BLaER1 (cell line): ENCODE data around the gene CCDC47.

Source experiments
- H3K27ac ChIP-seq: shearing (Covaris generic); formaldehyde crosslinking; 2 replicates; pipeline ENCODE4 v1.8.1; 2022
- H3K27me3 ChIP-seq: shearing (Covaris generic); formaldehyde crosslinking; 2 replicates; pipeline ENCODE4 v1.8.1; 2022
- H3K36me3 ChIP-seq: shearing (Covaris generic); formaldehyde crosslinking; 2 replicates; pipeline ENCODE4 v1.8.1; 2022
- H3K4me1 ChIP-seq: shearing (Covaris generic); formaldehyde crosslinking; 2 replicates; pipeline ENCODE4 v1.8.1; 2022
- H3K4me2 ChIP-seq: shearing (Covaris generic); formaldehyde crosslinking; 2 replicates; pipeline ENCODE4 v1.8.1; 2022
- H3K4me3 ChIP-seq: shearing (Covaris generic); formaldehyde crosslinking; 2 replicates; pipeline ENCODE4 v1.8.1; 2022
- H3K9ac ChIP-seq: shearing (Covaris generic); formaldehyde crosslinking; 2 replicates; pipeline ENCODE4 v1.8.1; 2022
- H3K9me3 ChIP-seq: shearing (Covaris generic); formaldehyde crosslinking; 2 replicates; pipeline ENCODE4 v1.8.1; 2022
- H4K20me1 ChIP-seq: shearing (Covaris generic); formaldehyde crosslinking; 2 replicates; pipeline ENCODE4 v1.8.1; 2022
- Cebpa-rat ChIP-seq: shearing (Covaris generic); IDR thresholded peaks from 2 replicates; pipeline ENCODE4 v1.8.1; 2022

CCDC47 gene, protein sequence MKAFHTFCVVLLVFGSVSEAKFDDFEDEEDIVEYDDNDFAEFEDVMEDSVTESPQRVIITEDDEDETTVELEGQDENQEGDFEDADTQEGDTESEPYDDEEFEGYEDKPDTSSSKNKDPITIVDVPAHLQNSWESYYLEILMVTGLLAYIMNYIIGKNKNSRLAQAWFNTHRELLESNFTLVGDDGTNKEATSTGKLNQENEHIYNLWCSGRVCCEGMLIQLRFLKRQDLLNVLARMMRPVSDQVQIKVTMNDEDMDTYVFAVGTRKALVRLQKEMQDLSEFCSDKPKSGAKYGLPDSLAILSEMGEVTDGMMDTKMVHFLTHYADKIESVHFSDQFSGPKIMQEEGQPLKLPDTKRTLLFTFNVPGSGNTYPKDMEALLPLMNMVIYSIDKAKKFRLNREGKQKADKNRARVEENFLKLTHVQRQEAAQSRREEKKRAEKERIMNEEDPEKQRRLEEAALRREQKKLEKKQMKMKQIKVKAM

DNA sequence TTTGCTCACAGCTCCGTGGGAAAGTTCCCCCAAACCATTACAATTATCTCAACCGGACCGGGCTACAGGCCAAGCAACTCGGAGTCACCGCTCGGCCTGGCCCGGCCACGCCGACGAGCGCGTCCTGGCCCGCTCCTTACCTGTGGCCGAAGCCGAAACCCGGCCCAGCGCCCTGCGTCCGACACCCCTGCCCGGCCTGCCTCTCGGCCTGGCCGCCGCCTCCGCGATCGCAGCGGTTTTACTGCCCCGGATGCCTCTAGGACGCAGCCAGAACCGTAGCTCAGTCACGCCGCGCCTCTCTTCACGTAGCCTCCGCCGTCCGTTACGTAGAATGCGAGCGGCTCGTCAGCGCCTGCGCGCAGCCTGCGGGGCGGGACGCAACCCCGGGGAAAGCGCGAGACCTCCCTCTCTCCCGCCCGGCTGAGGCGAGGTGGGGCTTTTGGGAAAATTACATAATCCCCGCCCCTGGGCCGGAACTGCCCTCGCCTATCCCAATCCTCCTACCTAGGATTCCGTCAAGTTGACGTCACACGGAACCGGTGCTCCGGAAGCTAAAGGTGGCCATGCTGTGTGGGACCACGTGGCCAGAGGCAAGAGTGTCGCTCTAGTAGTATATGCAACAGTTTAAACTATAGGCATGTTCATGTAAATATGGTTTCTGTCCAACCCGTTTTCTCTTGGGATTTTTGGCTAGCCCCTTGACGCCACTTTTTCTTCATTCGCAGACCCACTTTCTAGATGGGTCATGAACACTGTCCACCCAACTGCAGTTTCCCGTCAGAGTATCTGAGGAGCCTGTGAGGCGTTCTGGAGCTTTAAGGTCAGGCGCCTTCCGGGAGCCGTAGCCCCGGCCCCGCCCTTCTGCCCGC, at the start of gene CCDC47:
TSS of gene CCDC47 (minus strand) at position 326 of the 869 bp plus-strand sequence. CDS start 7,422 bp downstream, outside the sequence.
- H3K27ac ChIP-seq, result peak within 1 kb of the TSS; percentile 95
- H3K9me3 ChIP-seq, result no peaks in the 10 kb centered on the region
- H3K4me3 ChIP-seq, result peak within 1 kb of the TSS; percentile 91
- peak; percentile 78 for TF ChIP-seq Cebpa-rat
- peak within 1 kb of the TSS; percentile 97 for H3K4me2 ChIP-seq
- H4K20me1 ChIP-seq, result peaks cover 91% of the 10 kb centered on the region
- H3K9ac ChIP-seq, result peak within 1 kb of the TSS; percentile 97
- no peaks in the 10 kb centered on the region for H3K27me3 ChIP-seq
- peaks cover 53% of the 10 kb centered on the region for H3K4me1 ChIP-seq
- peaks cover 49% of the 10 kb centered on the region for H3K36me3 ChIP-seq

DNA sequence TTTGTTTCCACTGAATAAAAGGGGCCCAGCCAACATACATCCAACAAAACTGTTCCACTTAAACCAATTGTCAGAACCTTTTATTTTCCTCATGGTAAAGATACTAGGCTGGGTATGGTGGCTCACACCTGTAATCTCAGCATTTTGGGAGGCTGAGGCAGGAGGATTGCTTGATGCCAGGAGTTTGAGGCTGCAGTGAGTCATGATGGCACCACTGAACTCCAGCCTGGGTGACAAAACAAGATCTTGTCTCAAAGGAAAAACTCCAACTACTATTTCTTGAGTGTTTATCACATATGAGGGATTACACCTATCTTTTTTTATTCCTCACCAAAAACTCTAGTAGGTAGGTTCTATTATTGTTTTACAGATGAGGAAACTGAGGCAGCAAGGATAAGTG, 49.1 kb upstream of the CCDC47 start:
- Histone ChIP-seq H3K4me3 (no peak overlapping the region), H4K20me1 (peaks cover 64% of the 10 kb centered on the region), H3K4me2 (peak overlapping the region; percentile 89; the same call in 1 of the 2 replicates), H3K9ac (no peak overlapping the region), H3K27ac (no peak overlapping the region), H3K4me1 (peaks cover 82% of the 10 kb centered on the region), H3K36me3 (peaks cover 84% of the 10 kb centered on the region), H3K27me3 (no peaks in the 10 kb centered on the region), H3K9me3 (no peaks in the 10 kb centered on the region)
- TF ChIP-seq Cebpa-rat, result no peak

DNA sequence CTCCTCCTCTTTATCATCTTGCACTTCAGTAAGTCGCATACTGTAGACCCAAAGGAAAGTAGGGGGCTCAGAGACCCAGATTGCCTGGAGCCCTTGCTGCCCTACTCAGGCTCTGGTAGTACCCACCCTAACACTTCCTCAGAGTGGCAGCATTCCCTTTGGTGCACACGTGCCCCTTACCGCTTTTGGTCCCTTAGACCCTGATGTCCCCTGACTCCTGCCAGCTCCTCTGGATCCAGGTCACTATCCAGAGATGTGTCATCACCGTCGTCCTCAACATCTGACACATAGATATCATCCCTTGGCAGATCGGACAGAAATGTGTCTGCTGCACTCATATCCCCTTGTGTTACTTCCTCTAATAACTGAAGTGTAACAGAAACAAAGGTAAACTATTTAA, 48.4 kb upstream of the CCDC47 start:
- Histone ChIP-seq H3K9me3 (no peaks in the 10 kb centered on the region), H3K9ac (peak overlapping the region; percentile 56), H3K27me3 (no peaks in the 10 kb centered on the region), H3K4me3 (peak overlapping the region; percentile 47; the same call in 1 of the 2 replicates), H3K36me3 (peaks cover 91% of the 10 kb centered on the region), H3K4me1 (peaks cover 82% of the 10 kb centered on the region), H4K20me1 (peaks cover 67% of the 10 kb centered on the region), H3K27ac (peak overlapping the region; percentile 69), H3K4me2 (peak overlapping the region; percentile 89)
- no peak for TF ChIP-seq Cebpa-rat

DNA sequence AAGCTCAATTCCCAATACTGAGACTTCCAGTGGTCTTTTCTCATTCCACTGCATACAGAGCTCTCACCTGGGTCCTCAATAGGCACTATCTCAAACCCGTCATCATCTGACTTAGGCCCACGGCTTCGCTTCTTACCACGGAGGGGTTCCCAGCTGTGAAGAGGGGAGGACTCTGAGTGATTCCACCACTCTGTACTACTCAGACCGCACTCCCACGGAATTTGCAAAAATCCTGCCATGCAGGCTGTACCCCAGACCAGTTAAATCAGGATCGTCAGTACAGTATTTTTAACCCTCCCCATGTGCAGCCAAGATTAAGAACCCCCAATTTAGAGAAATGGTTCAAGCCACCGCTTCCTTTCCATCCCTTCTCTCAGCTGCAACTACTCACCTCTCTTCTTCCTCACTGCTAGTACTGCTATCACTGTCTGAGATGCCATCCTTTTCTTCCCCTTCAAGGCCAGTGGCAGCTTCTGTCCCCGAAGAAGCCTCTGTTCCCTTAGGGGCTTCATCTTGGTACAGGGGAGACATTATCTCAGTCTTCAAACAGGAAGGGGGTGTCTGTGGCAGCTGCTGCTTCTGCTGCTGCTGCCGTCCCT, 47.7 kb upstream of the CCDC47 start:
- Histone ChIP-seq H3K4me2 (peak overlapping the region; percentile 89), H3K36me3 (peaks cover 99% of the 10 kb centered on the region), H3K27ac (peak overlapping the region; percentile 69)

DNA sequence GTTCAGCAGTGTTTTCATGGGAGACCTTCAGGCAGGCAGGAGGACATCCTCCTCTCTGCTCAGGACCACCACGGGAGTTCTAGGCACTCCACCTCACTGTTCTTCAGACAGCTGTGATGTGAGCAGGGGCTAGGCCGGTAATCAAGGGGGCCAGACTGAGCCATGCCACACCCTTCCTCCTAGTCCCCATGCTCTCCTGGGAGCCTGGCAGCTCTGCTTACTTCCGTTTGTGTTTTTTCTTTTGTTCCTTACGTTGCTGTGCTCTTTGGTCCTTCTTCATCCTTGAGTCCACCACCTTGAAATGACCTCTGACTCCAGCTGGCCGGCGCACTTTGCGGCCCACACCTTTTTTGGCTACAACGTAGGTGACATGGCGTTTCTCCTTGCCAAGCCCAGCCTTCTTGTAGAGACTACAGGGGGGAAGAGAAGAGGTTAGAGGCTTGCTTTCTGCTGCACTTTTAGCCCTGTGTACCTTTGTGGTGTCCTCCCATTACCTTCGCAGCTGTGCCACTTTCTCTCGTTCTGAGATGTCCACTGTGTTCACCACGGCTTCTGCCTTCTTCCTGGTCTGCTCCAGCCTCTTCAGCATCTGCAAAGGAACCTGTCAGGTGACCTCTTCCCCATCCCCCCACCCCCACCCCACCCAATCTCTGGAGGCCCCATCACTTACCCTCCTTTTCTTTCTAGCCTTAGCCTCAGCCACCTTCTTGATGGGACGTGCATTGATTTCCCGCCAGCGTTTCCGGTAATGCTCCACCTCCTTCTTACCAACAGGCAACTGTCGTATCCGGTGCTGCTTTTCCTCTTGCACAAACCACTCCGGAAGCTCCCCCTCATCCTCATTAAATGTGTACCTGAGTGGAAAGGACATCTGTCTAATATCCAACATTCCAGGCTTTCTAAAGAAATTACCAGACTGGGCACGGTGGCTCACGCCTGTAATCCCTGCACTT, 46.5 kb upstream of the CCDC47 start:
- H3K36me3 ChIP-seq, result peaks cover 100% of the 10 kb centered on the region
- peaks cover 67% of the 10 kb centered on the region for H4K20me1 ChIP-seq
- H3K9ac ChIP-seq, result peak overlapping the region; percentile 60
- H3K4me2 ChIP-seq, result peak overlapping the region; percentile 89
- H3K9me3 ChIP-seq, result no peaks in the 10 kb centered on the region
- H3K27me3 ChIP-seq, result no peaks in the 10 kb centered on the region
- peak overlapping the region; percentile 54 for H3K4me3 ChIP-seq
- H3K4me1 ChIP-seq, result peaks cover 68% of the 10 kb centered on the region
- peak overlapping the region; percentile 82 for H3K27ac ChIP-seq
- TF ChIP-seq Cebpa-rat, result no peak

More for the DNA sequence above, 47.7 kb upstream of the CCDC47 start:
- Histone ChIP-seq H3K9me3 (no peaks in the 10 kb centered on the region), H3K4me3 (peak overlapping the region; percentile 47; the same call in 1 of the 2 replicates), H4K20me1 (peaks cover 66% of the 10 kb centered on the region), H3K4me1 (peaks cover 80% of the 10 kb centered on the region), H3K27me3 (no peaks in the 10 kb centered on the region), H3K9ac (peak overlapping the region; percentile 56)
- TF ChIP-seq Cebpa-rat, result no peak

DNA sequence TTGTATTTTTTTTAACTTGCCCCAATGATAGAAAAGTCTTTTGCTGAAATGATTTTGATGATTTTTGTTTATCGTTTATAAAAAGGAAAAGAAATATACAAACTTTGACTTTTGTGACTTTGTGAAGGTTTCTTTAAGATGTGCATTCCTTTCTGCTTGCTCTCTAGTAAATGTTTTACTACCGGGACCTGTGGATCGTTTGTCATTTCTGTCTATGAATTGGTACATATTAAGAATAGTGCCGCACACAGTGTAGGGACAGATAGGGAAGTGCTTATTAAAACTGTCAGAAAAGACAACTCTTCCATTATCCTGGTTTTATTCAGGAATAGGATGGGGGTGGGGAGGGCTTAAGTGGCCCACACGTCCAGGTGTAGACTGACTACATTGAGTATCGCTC, 45.7 kb upstream of the CCDC47 start:
- no peak for TF ChIP-seq Cebpa-rat
- H4K20me1 ChIP-seq, result peaks cover 67% of the 10 kb centered on the region
- peak overlapping the region; percentile 82 for H3K27ac ChIP-seq
- peak overlapping the region; percentile 89 for H3K4me2 ChIP-seq
- H3K36me3 ChIP-seq, result peaks cover 100% of the 10 kb centered on the region
- peak overlapping the region; percentile 60 for H3K9ac ChIP-seq
- peak overlapping the region; percentile 54 for H3K4me3 ChIP-seq
- peaks cover 60% of the 10 kb centered on the region for H3K4me1 ChIP-seq
- H3K27me3 ChIP-seq, result no peaks in the 10 kb centered on the region
- no peaks in the 10 kb centered on the region for H3K9me3 ChIP-seq

DNA sequence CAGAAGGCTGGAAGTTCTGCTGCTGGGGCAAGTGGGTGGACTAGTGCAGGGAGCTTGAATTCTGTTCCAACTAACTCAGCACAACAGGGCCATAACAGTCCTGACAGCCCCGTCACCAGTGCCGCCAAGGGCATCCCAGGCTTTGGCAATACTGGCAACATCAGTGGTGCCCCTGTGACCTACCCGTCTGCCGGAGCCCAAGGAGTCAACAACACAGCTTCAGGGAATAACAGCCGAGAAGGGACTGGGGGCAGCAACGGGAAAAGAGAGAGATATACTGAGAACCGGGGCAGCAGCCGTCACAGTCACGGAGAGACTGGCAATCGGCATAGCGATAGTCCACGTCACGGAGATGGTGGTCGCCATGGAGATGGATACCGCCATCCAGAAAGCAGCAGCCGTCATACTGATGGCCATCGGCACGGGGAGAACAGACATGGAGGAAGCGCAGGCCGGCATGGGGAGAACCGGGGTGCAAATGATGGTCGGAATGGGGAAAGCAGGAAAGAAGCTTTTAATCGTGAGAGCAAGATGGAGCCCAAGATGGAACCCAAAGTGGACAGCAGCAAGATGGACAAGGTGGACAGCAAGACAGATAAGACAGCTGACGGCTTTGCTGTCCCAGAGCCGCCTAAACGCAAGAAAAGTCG, 44.5 kb upstream of the CCDC47 start:
- H4K20me1 ChIP-seq, result peaks cover 64% of the 10 kb centered on the region
- no peaks in the 10 kb centered on the region for H3K9me3 ChIP-seq
- H3K27me3 ChIP-seq, result no peaks in the 10 kb centered on the region
- H3K27ac ChIP-seq, result no peak overlapping the region
- peaks cover 48% of the 10 kb centered on the region for H3K4me1 ChIP-seq
- H3K9ac ChIP-seq, result no peak overlapping the region
- H3K4me2 ChIP-seq, result peak overlapping the region; percentile 89; the same call in 1 of the 2 replicates
- H3K4me3 ChIP-seq, result no peak overlapping the region
- TF ChIP-seq Cebpa-rat, result no peak
- H3K36me3 ChIP-seq, result peaks cover 100% of the 10 kb centered on the region

DNA sequence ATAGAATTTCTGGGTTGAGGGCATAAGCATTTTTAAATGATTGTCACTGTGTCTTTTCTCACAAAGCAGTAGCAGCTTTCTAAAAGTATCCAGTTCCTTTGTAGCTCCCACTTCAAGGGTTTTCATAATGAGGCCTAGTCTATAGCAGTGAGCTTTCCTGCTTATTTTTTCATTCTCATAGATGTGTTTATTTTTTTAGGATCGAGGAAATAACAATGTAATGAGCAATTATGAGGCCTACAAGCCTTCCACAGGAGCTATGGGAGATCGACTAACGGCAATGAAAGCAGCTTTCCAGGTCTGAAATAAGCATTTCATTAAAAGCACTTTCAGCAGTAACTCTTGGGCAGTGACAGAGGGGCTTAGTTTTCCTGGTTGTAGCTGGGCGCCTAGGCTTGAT, 43.3 kb upstream of the CCDC47 start:
- Histone ChIP-seq H3K9ac (no peak overlapping the region; the same call in 1 of the 2 replicates), H3K27ac (no peak overlapping the region), H3K9me3 (no peaks in the 10 kb centered on the region), H4K20me1 (peaks cover 52% of the 10 kb centered on the region), H3K4me2 (no peak overlapping the region), H3K27me3 (no peaks in the 10 kb centered on the region), H3K36me3 (peaks cover 100% of the 10 kb centered on the region), H3K4me1 (peaks cover 36% of the 10 kb centered on the region), H3K4me3 (no peak overlapping the region)
- no peak for TF ChIP-seq Cebpa-rat
